ENCODE results near the gene WWOX. TPM values are rescaled to one million over a fixed set of nuclear protein-coding genes. Genes with fewer than 3 reads are reported as not detected.

Gene WWOX
- total RNA-seq, 2 donors from 2014 or later, result 12.6 to 17.2 TPM

- no peak for ATAC-seq
- H3K36me3 Mint-ChIP-seq, result no peaks in the 10 kb centered on the region
- no peak for DNase-seq (ENCODE audit: low spot score in 2 of 2)
- H3K27ac Mint-ChIP-seq, result no peak overlapping the region
- H3K9me3 Mint-ChIP-seq, result no peaks in the 10 kb centered on the region
Measured at GRCh38 chr16:78284957-78285434, 185.5 kb downstream of the WWOX start.

DNA sequence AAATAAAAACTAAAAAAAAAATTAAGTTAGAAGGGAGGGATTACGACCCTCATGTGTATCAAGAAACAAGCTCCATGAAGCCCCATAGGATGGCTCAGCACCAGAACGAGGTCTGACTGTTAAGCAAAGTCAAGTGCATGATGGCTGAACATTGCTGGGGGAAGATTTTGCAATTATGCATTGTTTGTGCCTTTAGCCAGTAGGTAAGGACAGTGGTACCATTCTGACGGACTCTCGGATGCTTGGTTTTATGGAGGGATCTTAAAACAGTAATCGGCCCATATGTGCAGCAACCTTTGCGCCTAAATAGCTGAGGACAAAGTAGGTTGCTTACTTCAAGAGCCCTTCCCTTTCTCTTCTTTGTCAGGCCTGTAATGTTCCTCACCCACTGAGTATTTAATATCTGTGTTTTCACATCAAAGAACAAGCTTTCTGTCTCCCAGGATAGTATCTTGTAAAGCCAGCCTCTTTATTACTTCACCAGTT is 186.0 kb downstream of the WWOX start:
- no peak overlapping the region for H3K27ac Mint-ChIP-seq

DNA sequence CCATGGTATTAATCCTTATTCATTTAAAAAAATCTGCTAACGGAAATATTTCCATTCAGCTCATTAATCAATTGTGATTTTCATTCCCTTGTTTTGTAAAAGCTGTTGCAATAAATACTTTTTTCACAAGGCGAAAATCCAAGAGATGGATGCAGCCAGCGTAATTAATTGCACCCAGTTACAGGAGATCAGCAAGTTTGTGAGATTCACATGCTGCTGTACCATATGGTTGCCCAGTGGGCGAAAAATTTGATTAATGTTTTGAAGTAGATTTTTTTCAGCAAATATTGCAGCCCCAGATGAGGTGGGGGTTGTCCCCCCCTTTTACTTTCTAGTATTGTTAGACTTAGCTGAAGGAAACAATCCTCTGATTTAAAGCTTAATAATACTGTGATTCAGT is 186.6 kb downstream of the WWOX start:
- DNase-seq (ENCODE audit: low spot score in 2 of 2), result no peak
- H3K27ac Mint-ChIP-seq, result no peak overlapping the region
- ATAC-seq, result no peak
- no peaks in the 10 kb centered on the region for H3K36me3 Mint-ChIP-seq
- no peaks in the 10 kb centered on the region for H3K9me3 Mint-ChIP-seq

More for the DNA sequence above, 186.0 kb downstream of the WWOX start:
- H3K9me3 Mint-ChIP-seq, result no peaks in the 10 kb centered on the region
- DNase-seq (ENCODE audit: low spot score in 2 of 2) (no peak), ATAC-seq (no peak)
- no peaks in the 10 kb centered on the region for H3K36me3 Mint-ChIP-seq

DNA sequence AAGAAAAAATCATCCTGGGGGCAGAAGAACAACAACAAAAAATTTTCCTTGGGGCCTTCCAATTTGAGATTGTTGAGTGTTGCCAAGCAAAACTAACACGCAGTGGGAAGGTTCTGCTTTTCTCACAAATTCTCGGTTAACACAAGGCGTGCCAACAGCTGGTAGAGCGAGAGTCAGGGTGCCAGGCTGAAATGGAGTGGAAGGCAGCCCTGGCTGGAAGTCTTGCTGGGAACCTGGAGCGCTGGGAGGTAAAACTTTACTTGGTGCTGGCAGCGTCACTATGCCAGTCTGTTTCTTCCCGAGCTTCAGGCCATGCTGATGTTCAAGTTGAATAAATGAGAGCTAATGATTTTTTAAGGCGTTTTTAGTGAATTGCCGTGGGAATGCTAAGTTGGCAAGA is 189.4 kb downstream of the WWOX start:
- peaks cover under 1% of the 10 kb centered on the region in 2 donors for H3K9me3 Mint-ChIP-seq
- no peak overlapping the region for H3K27ac Mint-ChIP-seq
- no peak for DNase-seq (ENCODE audit: low spot score in 2 of 2)
- H3K36me3 Mint-ChIP-seq, result peaks cover under 1% of the 10 kb centered on the region in 2 donors
- no peak for ATAC-seq

- H3K36me3 Mint-ChIP-seq, result peaks cover 4 to 6% of the 10 kb centered on the region in 2 donors
- no peak overlapping the region for H3K27ac Mint-ChIP-seq
- H3K9me3 Mint-ChIP-seq, result peaks cover 2 to 5% of the 10 kb centered on the region in 2 donors
- ATAC-seq (no peak), DNase-seq (ENCODE audit: low spot score in 2 of 2) (no peak)
Measured at GRCh38 chr16:78289373-78289772, 189.9 kb downstream of the WWOX start.

GRCh38 chr16:78289844-78290277 is 190.4 kb downstream of the WWOX start:
- H3K27ac Mint-ChIP-seq, result no peak overlapping the region
- DNase-seq (ENCODE audit: low spot score in 2 of 2), result no peak
- peaks cover 2 to 8% of the 10 kb centered on the region in 2 donors for H3K9me3 Mint-ChIP-seq
- peaks cover 4 to 8% of the 10 kb centered on the region in 2 donors for H3K36me3 Mint-ChIP-seq
- ATAC-seq, result no peak

- Mint-ChIP-seq H3K9me3 (peaks cover 2 to 8% of the 10 kb centered on the region in 2 donors), H3K36me3 (peaks cover 4 to 8% of the 10 kb centered on the region in 2 donors), H3K27ac (no peak overlapping the region)
- DNase-seq (ENCODE audit: low spot score in 2 of 2) (no peak), ATAC-seq (no peak)
Measured at GRCh38 chr16:78290395-78290794, 190.9 kb downstream of the WWOX start.

DNA sequence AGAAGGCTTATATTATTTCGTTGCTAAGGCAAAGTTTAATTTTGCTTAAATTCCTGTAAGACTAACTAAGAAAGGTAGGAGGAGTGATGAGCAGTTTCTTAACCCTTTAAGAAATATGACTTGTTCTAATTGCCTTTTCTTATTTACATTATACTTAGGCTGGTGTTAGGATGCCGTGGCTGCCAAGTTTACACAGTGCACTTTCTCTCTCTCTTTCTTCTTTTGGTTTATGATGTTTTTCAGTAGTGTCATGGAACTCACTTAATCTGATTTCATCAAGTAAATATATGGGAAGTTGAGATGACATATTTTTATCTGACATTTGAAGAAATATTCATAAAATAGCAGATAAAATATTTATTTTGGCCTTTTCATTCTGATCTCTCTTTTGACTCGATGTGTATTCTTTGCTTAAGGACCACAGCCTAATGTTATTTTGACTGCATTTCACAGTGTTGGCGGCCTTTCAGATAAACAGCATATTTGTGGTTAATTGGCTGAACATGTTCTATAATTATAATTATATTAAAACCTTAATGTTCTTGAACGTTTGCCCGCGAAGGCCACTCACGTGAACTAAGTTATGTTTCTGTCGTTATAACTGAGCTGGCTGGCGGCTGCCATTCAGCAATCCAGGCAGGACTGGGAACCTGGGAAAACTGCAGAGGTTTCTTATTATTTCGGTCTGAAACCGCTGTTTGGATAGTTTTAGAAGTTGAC is 191.6 kb downstream of the WWOX start:
- DNase-seq (ENCODE audit: low spot score in 2 of 2), result no peak
- peaks cover 2 to 8% of the 10 kb centered on the region in 2 donors for H3K9me3 Mint-ChIP-seq
- peaks cover 4 to 8% of the 10 kb centered on the region in 2 donors for H3K36me3 Mint-ChIP-seq
- ATAC-seq, result no peak
- no peak overlapping the region for H3K27ac Mint-ChIP-seq

DNA sequence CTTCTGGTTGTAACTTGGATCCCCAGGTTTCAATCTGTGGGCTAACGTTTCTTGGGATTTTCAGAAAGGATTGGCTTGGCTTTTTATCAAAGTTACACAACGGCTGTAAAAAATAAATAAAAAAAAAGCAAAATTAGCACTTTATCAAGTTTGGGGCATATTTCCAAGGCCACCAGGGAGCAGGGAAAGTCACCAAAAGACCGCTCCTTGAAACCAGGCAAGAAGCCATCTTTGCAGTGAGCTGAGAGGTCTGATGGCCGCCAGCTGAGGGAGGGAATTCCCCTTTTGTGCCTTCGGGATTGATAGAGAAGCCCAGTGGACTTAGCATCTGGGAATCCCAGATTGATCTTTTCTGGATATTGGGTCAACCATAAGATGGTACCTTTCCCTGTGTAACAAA is 192.2 kb downstream of the WWOX start:
- H3K9me3 Mint-ChIP-seq, result peaks cover 2 to 8% of the 10 kb centered on the region in 2 donors
- peaks cover 4 to 8% of the 10 kb centered on the region in 2 donors for H3K36me3 Mint-ChIP-seq
- ATAC-seq (no peak), DNase-seq (ENCODE audit: low spot score in 2 of 2) (no peak)
- H3K27ac Mint-ChIP-seq, result no peak overlapping the region

GRCh38 chr16:78292086-78292843 is 192.8 kb downstream of the WWOX start:
- ATAC-seq (no peak), DNase-seq (ENCODE audit: low spot score in 2 of 2) (no peak)
- H3K27ac Mint-ChIP-seq, result no peak overlapping the region
- H3K36me3 Mint-ChIP-seq, result peaks cover 4 to 8% of the 10 kb centered on the region in 2 donors
- peaks cover 2 to 8% of the 10 kb centered on the region in 2 donors for H3K9me3 Mint-ChIP-seq

- Mint-ChIP-seq H3K36me3 (peaks cover 4 to 8% of the 10 kb centered on the region in 2 donors), H3K9me3 (peaks cover 7 to 10% of the 10 kb centered on the region in 2 donors), H3K27ac (no peak overlapping the region)
- no peak for ATAC-seq
- DNase-seq (ENCODE audit: low spot score in 2 of 2), result no peak
Measured at GRCh38 chr16:78292844-78293380, 193.5 kb downstream of the WWOX start.

DNA sequence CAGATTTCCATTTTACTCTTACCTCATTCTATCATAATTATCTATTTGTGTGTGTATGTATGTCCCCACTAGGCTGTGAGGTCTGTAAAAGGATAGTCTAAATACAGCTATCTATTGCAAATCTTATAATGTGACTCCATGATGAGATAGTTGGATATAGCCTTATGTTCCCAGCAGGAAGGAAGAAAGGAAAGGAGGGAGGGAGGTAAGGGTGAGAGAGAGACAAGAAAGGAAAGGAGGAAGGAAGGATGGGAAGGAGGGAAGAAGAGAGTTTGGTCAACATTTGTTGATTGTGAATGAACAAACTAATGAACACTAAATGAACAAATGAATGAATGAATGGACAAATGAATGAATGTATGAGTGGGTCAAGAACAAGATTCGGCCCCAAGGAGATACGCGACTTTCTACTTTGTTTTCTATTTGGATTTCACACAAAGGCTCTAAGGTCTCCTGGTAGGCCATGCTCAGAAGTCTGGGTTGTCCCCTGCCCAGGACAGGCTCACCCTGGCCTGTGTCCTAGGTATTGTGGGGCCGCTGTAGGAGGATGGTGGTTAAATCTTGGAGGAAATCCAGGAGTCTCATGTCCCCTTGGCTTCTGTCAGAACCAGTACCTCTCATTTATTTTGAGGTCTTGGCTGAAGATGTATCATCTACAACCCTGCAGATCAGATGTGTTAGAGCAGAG is 195.2 kb downstream of the WWOX start:
- peaks cover 4 to 8% of the 10 kb centered on the region in 2 donors for H3K36me3 Mint-ChIP-seq
- DNase-seq (ENCODE audit: low spot score in 2 of 2) (no peak), ATAC-seq (no peak)
- H3K9me3 Mint-ChIP-seq, result peaks cover 9 to 12% of the 10 kb centered on the region in 2 donors
- no peak overlapping the region for H3K27ac Mint-ChIP-seq

- Mint-ChIP-seq H3K36me3 (peaks cover 4 to 8% of the 10 kb centered on the region in 2 donors), H3K9me3 (peaks cover 9 to 12% of the 10 kb centered on the region in 2 donors), H3K27ac (no peak overlapping the region)
- ATAC-seq (no peak), DNase-seq (ENCODE audit: low spot score in 2 of 2) (no peak)
Measured at GRCh38 chr16:78297066-78297666, 197.7 kb downstream of the WWOX start.

DNA sequence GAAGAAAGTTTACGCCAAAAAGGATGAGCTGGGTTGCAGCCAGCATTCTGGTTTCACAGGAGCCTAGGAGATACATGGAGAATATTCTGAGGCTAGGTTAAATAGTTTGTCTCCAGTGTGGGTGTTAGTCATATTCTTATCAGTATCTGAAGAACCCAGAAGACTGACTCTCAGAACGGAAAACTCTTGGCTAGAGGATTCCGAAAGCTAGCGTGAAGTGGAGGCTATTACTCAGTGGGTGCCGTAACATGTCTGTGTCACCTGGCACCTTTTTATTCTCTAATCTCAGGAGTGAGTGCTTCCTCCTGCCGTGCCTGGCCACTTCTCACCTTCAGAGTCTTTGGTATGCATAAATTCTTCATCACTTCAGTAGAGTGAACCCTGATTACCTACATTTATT is 199.5 kb downstream of the WWOX start:
- ATAC-seq (no peak), DNase-seq (ENCODE audit: low spot score in 2 of 2) (no peak)
- H3K9me3 Mint-ChIP-seq, result peaks cover 8 to 11% of the 10 kb centered on the region in 2 donors
- H3K36me3 Mint-ChIP-seq, result peaks cover 3 to 6% of the 10 kb centered on the region in 2 donors
- no peak overlapping the region for H3K27ac Mint-ChIP-seq

DNA sequence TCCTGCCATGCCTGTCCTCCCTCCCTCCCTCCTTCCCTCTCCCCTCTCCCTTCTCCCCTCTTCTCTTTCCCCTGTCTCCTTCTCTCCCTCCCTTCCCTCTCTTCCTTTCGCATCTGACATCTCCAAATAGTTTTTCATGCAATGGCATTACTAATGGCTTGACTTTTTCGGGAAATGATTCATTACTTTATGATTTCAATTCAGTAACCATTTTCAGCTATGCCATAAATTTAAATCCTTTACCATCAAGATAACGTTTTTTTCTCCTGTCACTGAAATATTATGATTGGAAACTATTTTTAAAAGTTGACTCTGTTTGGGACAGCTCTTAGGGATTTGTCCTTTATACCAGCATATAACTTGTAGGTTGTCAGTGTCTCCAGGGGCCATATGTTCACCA is 201.0 kb downstream of the WWOX start:
- no peak for DNase-seq (ENCODE audit: low spot score in 2 of 2)
- no peak for ATAC-seq
- peaks cover 4 to 7% of the 10 kb centered on the region in 2 donors for H3K9me3 Mint-ChIP-seq
- H3K36me3 Mint-ChIP-seq, result peaks cover 0 to 5% of the 10 kb centered on the region in 2 donors
- no peak overlapping the region for H3K27ac Mint-ChIP-seq

GRCh38 chr16:78303946-78304345 is 204.5 kb downstream of the WWOX start:
- H3K36me3 Mint-ChIP-seq, result peaks cover 0 to 5% of the 10 kb centered on the region in 2 donors
- no peak overlapping the region for H3K27ac Mint-ChIP-seq
- DNase-seq (ENCODE audit: low spot score in 2 of 2) (no peak), ATAC-seq (no peak)
- no peaks in the 10 kb centered on the region for H3K9me3 Mint-ChIP-seq
